OCI-LY7 (cell line): ENCODE data around the gene WIPF3.

Experiments used
- EZH2phosphoT487 ChIP-seq: fragments of 200-600 bp; sonication (generic); IDR thresholded peaks from 2 replicates; pipeline ENCODE4 v1.6.1; 2018; ENCODE audit warnings: low read depth, borderline replicate concordance, mild to moderate bottlenecking, mixed run types, antibody characterized with exemption, low read length, moderate library complexity, mixed read lengths
- TF ChIP-seq, protein P1 (sequence below): fragments of 200-600 bp; sonication (generic); conservative IDR thresholded peaks from 2 replicates; pipeline ENCODE4 v1.5.1; 2014; ENCODE audit warnings: mild to moderate bottlenecking, antibody characterized with exemption, low read length, moderate library complexity, mixed read lengths

GRCh38 chr7:29839921-29840320, 33.6 kb downstream of the WIPF3 start:
- TF ChIP-seq, protein P1, sequence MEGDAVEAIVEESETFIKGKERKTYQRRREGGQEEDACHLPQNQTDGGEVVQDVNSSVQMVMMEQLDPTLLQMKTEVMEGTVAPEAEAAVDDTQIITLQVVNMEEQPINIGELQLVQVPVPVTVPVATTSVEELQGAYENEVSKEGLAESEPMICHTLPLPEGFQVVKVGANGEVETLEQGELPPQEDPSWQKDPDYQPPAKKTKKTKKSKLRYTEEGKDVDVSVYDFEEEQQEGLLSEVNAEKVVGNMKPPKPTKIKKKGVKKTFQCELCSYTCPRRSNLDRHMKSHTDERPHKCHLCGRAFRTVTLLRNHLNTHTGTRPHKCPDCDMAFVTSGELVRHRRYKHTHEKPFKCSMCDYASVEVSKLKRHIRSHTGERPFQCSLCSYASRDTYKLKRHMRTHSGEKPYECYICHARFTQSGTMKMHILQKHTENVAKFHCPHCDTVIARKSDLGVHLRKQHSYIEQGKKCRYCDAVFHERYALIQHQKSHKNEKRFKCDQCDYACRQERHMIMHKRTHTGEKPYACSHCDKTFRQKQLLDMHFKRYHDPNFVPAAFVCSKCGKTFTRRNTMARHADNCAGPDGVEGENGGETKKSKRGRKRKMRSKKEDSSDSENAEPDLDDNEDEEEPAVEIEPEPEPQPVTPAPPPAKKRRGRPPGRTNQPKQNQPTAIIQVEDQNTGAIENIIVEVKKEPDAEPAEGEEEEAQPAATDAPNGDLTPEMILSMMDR = no peak
- no peak for TF ChIP-seq EZH2phosphoT487
